Smooth muscle cell (in vitro differentiated cells): ENCODE measurements around the gene TEAD3. TPM values are rescaled to one million over a fixed set of nuclear protein-coding genes. Genes with fewer than 3 reads are reported as not detected.

Source experiments
- DNase-seq: peaks from one replicate; lab custom pipeline; 2025; ENCODE audit not compliant: unreplicated experiment; lab: John Stamatoyannopoulos, UW
- H2AFZ ChIP-seq: fragments of 200-600 bp; sonication (generic); 2 replicates; pipeline ENCODE4 v1.6.0; 2016; ENCODE audit warnings: antibody characterized with exemption, low read depth, mild to moderate bottlenecking
- H3F3A ChIP-seq: fragments of 200-600 bp; sonication (generic); 2 replicates; pipeline ENCODE4 v1.6.0; 2017; ENCODE audit warnings: antibody characterized with exemption, low read depth
- H3K27ac ChIP-seq: fragments of 200-600 bp; sonication (generic); 2 replicates; pipeline ENCODE4 v1.5.1; 2016; ENCODE audit warnings: low read depth, mild to moderate bottlenecking
- H3K27me3 ChIP-seq: fragments of 200-600 bp; sonication (generic); 2 replicates; pipeline ENCODE4 v1.6.1; 2016; ENCODE audit warnings: low read depth, mild to moderate bottlenecking
- H3K36me3 ChIP-seq: fragments of 200-600 bp; sonication (generic); 2 replicates; pipeline ENCODE4 v1.5.1; 2016; ENCODE audit warnings: low read depth
- H3K4me1 ChIP-seq: fragments of 200-600 bp; sonication (generic); 2 replicates; pipeline ENCODE4 v1.5.1; 2016; ENCODE audit warnings: low read depth
- H3K4me2 ChIP-seq: fragments of 200-600 bp; sonication (generic); 2 replicates; pipeline ENCODE4 v1.6.0; 2016; ENCODE audit warnings: mild to moderate bottlenecking
- H3K4me3 ChIP-seq: fragments of 200-600 bp; sonication (generic); 2 replicates; pipeline ENCODE4 v1.5.1; 2016; ENCODE audit warnings: mild to moderate bottlenecking
- H3K79me2 ChIP-seq: fragments of 200-600 bp; sonication (generic); 2 replicates; pipeline ENCODE4 v1.6.0; 2016; ENCODE audit warnings: low read depth, mild to moderate bottlenecking
- H3K9ac ChIP-seq: fragments of 200-600 bp; sonication (generic); 2 replicates; pipeline ENCODE4 v1.6.0; 2016; ENCODE audit warnings: low read depth
- H3K9me3 ChIP-seq: fragments of 200-600 bp; sonication (generic); replicated peaks from 2 replicates; pipeline ENCODE4 v1.5.1; 2016; ENCODE audit warnings: low read depth
- H4K20me1 ChIP-seq: fragments of 200-600 bp; sonication (generic); 2 replicates; pipeline ENCODE4 v1.6.0; 2016; ENCODE audit warnings: low read depth
- CTCF ChIP-seq: fragments of 200-600 bp; sonication (generic); IDR thresholded peaks from 2 replicates; pipeline ENCODE4 v1.5.1; 2017; ENCODE audit warnings: borderline replicate concordance, mild to moderate bottlenecking, antibody characterized with exemption; ENCODE audit not compliant: insufficient read depth, poor library complexity, severe bottlenecking
- WGBS: methylation state at CpG from one replicate; pipeline ENCODE4 v1.1.7; 2016; ENCODE audit warnings: low lambda C conversion rate; 5-methylcytosine and 5-hydroxymethylcytosine counted together
- polyA plus RNA-seq: library from polyadenylated mRNA; unstranded; fragments of >200 nt; fragmentation: Nextera tagmentation; extraction: Ambion mirVana; gene quantifications from 2 replicates; pipeline ENCODE4 v1.2.1, GENCODE V29; 2016
- total RNA-seq: library from RNA; depleted of rRNA; stranded (reverse); fragments of >200 nt; gene quantifications from 2 replicates; pipeline ENCODE4 v1.2.3, GENCODE V29; 2014

TEAD3 gene
- total and polyA plus RNA-seq, 2 experiments from 2014 or later, result 29.1 to 40.6 TPM

- Histone ChIP-seq H3K27ac (no peak overlapping the region), H3K9ac (no peak overlapping the region), H2AFZ (peak overlapping the region; percentile 30), H3K4me2 (peak overlapping the region; percentile 98), H3K4me3 (peak overlapping the region; percentile 80), H3K36me3 (no peaks in the 10 kb centered on the region), H3K4me1 (peaks cover 27% of the 10 kb centered on the region), H3F3A (no peaks in the 10 kb centered on the region), H3K27me3 (no peaks in the 10 kb centered on the region), H4K20me1 (no peaks in the 10 kb centered on the region), H3K79me2 (no peaks in the 10 kb centered on the region), H3K9me3 (no peaks in the 10 kb centered on the region)
- 54% methylated on average over 12 of the region's 20 CpGs for WGBS
- no peak for TF ChIP-seq CTCF
- DNase-seq, result no peak
These were observed 45.3 kb downstream of the TEAD3 start for GRCh38 chr6:35451354-35452182.

GRCh38 chr6:35449287-35449881 is 47.5 kb downstream of the TEAD3 start:
- no peak overlapping the region for H3K9ac ChIP-seq
- H3F3A ChIP-seq, result no peaks in the 10 kb centered on the region
- H3K4me2 ChIP-seq, result no peak overlapping the region
- H3K27ac ChIP-seq, result no peak overlapping the region
- no peaks in the 10 kb centered on the region for H3K79me2 ChIP-seq
- no peaks in the 10 kb centered on the region for H3K36me3 ChIP-seq
- DNase-seq, result no peak
- H3K4me1 ChIP-seq, result peaks cover 19% of the 10 kb centered on the region
- H3K4me3 ChIP-seq, result no peak overlapping the region
- H2AFZ ChIP-seq, result no peak overlapping the region
- no peaks in the 10 kb centered on the region for H3K9me3 ChIP-seq
- no peaks in the 10 kb centered on the region for H4K20me1 ChIP-seq
- 34% methylated on average over 14 of the region's 14 CpGs for WGBS
- TF ChIP-seq CTCF, result peak; percentile 62
- H3K27me3 ChIP-seq, result no peaks in the 10 kb centered on the region

- Histone ChIP-seq H4K20me1 (no peaks in the 10 kb centered on the region), H3K9me3 (no peaks in the 10 kb centered on the region), H3K4me1 (peaks cover 9% of the 10 kb centered on the region), H3F3A (no peaks in the 10 kb centered on the region), H3K79me2 (no peaks in the 10 kb centered on the region), H2AFZ (no peak overlapping the region), H3K4me3 (no peak overlapping the region), H3K27me3 (no peaks in the 10 kb centered on the region), H3K27ac (no peak overlapping the region), H3K9ac (no peak overlapping the region), H3K4me2 (no peak overlapping the region), H3K36me3 (no peaks in the 10 kb centered on the region)
- TF ChIP-seq CTCF, result no peak
- no peak for DNase-seq
- WGBS, result 69% methylated on average over 7 of the region's 7 CpGs
These were observed 48.7 kb downstream of the TEAD3 start for GRCh38 chr6:35448191-35448590.
